ENCODE data around the gene TAS1R1. TPM values are rescaled to one million over a fixed set of nuclear protein-coding genes. Genes with fewer than 3 reads are reported as not detected.

Gene TAS1R1
- total and polyA plus RNA-seq, 9 of the 15 experiments (the other 6 are each of a cell fraction or from before 2014, with no cell fraction given), result 0.06 TPM; not detected in 8

DNA sequence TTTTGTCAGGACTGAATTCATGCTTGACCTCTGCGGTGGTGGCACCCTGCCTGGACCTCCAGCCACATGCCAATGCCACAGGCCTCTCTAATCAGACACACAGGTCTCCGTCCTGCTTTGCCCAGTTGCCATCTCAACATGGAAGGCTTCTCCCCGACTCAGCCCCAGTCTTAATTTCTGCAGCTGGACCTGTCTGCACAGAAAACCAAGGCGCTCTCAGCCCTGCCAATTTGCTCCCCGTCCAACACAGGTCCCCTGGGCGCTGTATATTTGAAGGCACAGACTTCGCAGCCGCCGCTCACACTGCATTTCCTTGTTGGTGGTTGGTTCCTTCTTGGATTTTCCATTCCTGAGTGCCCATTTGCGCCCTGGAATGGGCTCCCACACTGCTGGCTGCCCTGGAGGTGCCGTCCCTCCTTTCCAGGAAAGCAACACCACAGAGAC is 35.6 kb upstream of the TAS1R1 start (continued):
- no peak for TF ChIP-seq IFI16 (CRISPR knock-in tag; IDR thresholded peaks at IDR 0.05)
- no peak for TF ChIP-seq VEZF1 (CRISPR knock-in tag; IDR thresholded peaks at IDR 0.05)
- TF ChIP-seq ZNF282 (CRISPR knock-in tag; IDR thresholded peaks at IDR 0.05), result no peak
- TF ChIP-seq ZNF518B (CRISPR knock-in tag; IDR thresholded peaks at IDR 0.05), result no peak
- TF ChIP-seq SAFB (IDR thresholded peaks at IDR 0.05; ENCODE audit: borderline replicate concordance, low read depth, low read length), result no peak
- no peak for TF ChIP-seq PBX2 (CRISPR knock-in tag; IDR thresholded peaks at IDR 0.05; ENCODE audit: low read depth)
- TF ChIP-seq PBX2 (tag; conservative IDR thresholded peaks at IDR 0.05; ENCODE audit: low read depth), result no peak
- TF ChIP-seq ATF1 (CRISPR knock-in tag; IDR thresholded peaks at IDR 0.05), result no peak
- TF ChIP-seq ATF1 (tag; IDR thresholded peaks at IDR 0.05), result no peak
- TF ChIP-seq U2AF1 (optimal IDR thresholded peaks at IDR 0.05; ENCODE audit: low read depth, low read length), result no peak
